Body of pancreas (tissue), 4 donors: ENCODE measurements around the gene AK2.

Experiments used
- CTCF ChIP-seq, 7 experiments: fragments of 450-650 bp in 4 of 7; fragments of 200-600 bp in 3 of 7; sonication (generic) in 3 of 7; IDR thresholded peaks; one replicate each; pipeline ENCODE4 v1.5.1; 2016 to 2019; ENCODE audit warnings: antibody characterized with exemption in 7 of 7
- POLR2A ChIP-seq, 3 donors: fragments of 450-650 bp; IDR thresholded peaks; one replicate each; pipeline ENCODE4 v1.6.1; 2016; ENCODE audit warnings: antibody characterized with exemption in 3 of 3, mild to moderate bottlenecking in 2 of 3

GRCh38 chr1:33017175-33017574 is 19.5 kb downstream of the AK2 start:
- no peak for TF ChIP-seq CTCF (IDR thresholded peaks at IDR 0.05)
- TF ChIP-seq POLR2A (IDR thresholded peaks at IDR 0.05) = no peak
